ENCODE data around the gene RNF220. TPM values are rescaled to one million over a fixed set of nuclear protein-coding genes. Genes with fewer than 3 reads are reported as not detected.

The RNF220 gene
- total and polyA plus RNA-seq, 2 of the 4 experiments (the other 2 are of a cell fraction): 71.8 to 77.1 TPM

DNA sequence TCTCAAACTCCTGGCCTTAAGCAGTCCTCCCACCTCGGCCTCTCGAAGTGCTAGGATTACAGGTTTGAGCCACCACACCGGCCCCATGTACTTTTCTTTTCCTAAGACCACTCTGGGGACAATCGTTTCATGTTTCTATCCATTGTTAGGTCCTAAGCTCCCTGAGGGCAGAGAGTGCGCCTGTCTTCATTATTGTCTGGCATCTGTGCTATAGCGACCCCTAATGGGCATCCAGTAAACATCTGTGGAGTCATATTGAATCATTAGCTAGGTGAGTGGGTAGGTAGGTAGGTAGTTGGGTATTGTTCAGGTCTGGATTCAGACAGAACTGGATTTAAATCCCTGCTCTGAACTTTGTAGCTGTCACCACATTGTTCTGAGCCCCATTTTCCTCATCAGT is 203.1 kb downstream of the RNF220 start:
- Histone ChIP-seq H4K8ac (ENCODE audit: low read depth in 2 of 2, low read length in 2 of 2) (no peak overlapping the region), H3K9ac (ENCODE audit: low read depth, low read length) (no peak overlapping the region), H3K27me3 (ENCODE audit: control insufficient read depth, insufficient read depth, low read length) (peaks cover 51% of the 10 kb centered on the region), H4K91ac (ENCODE audit: insufficient read depth, low read depth, low read length) (no peak overlapping the region), H3K14ac (replicated peaks; ENCODE audit: low read depth, low read length) (no peak overlapping the region), H2BK120ac (ENCODE audit: low read depth, low read length) (no peak overlapping the region), H3K9me3 (ENCODE audit: control insufficient read depth, insufficient read depth, low read length) (no peaks in the 10 kb centered on the region), H3K56ac (ENCODE audit: extremely low read depth, insufficient read depth, low read length) (no peak overlapping the region), H2BK5ac (ENCODE audit: low read depth, low read length, poor library complexity, severe bottlenecking) (no peak overlapping the region), H3K4me2 (ENCODE audit: low read depth, low read length) (no peak overlapping the region), H4K20me1 (ENCODE audit: insufficient read depth, low read length) (no peaks in the 10 kb centered on the region), H2AK5ac (ENCODE audit: low read depth, low read length) (no peak overlapping the region), H3K4ac (ENCODE audit: low read depth, low read length) (no peak overlapping the region), H4K5ac (ENCODE audit: low read depth, low read length) (no peak overlapping the region), H3K23ac (ENCODE audit: low read depth, low read length) (no peak overlapping the region), H3K4me3 (ENCODE audit: insufficient read depth, low read depth, low read length) (no peak overlapping the region), H3K36me3 (ENCODE audit: control insufficient read depth, insufficient read depth, low read length) (no peaks in the 10 kb centered on the region), H3K27ac (ENCODE audit: insufficient read depth, low read length) (no peak overlapping the region), H2AFZ (replicated peaks; ENCODE audit: low read length, poor library complexity) (no peak overlapping the region), H2BK15ac (ENCODE audit: low read depth, low read length) (no peak overlapping the region), H3K4me1 (ENCODE audit: control insufficient read depth, insufficient read depth, low read length) (no peaks in the 10 kb centered on the region), H3K9me1 (ENCODE audit: insufficient read depth, low read length) (no peaks in the 10 kb centered on the region), H3K18ac (ENCODE audit: low read depth, low read length) (no peak overlapping the region), H2AK9ac (replicated peaks; ENCODE audit: low read depth, low read length, poor library complexity) (no peak overlapping the region), H3K79me1 (ENCODE audit: low read depth in 1 of 2, low read length in 2 of 2) (no peaks in the 10 kb centered on the region), H2BK20ac (ENCODE audit: low read depth, low read length) (no peak overlapping the region)
- no peak for ATAC-seq (ENCODE audit: low read depth)
- in situ Hi-C loops (cut with MboI; ENCODE audit: low sequenced_read_pairs): loop anchor here (5.0 kb wide), 1 partner anchor 44 kb away; no protein-coding TSS in a partner anchor
- CTCF ChIA-PET: interaction anchor here (0.6 to 5.0 kb wide), 5 partner anchors 8 to 833 kb away, joined by 3 to 39 read pairs (median 3); no protein-coding TSS in a partner anchor
- WGBS, 2 experiments (ENCODE audit: extremely low coverage in 2 of 2, insufficient read length in 1 of 2): 46% methylated on average over 2 of the region's 6 CpGs; no CpG with 5 or more reads in 1 of the 2 experiments
- POLR2A ChIA-PET (ENCODE audit: unreplicated experiment): no interaction called here
- BruUV-seq (replicated peaks): no TSS peak
- no peak for DNase-seq
- intact Hi-C loops (cut with micrococcal nuclease): no loop called here
- dilution Hi-C loops (cut with HindIII; ENCODE audit: low sequenced_read_pairs, unreplicated experiment): no loop called here
- TF ChIP-seq, protein P1, sequence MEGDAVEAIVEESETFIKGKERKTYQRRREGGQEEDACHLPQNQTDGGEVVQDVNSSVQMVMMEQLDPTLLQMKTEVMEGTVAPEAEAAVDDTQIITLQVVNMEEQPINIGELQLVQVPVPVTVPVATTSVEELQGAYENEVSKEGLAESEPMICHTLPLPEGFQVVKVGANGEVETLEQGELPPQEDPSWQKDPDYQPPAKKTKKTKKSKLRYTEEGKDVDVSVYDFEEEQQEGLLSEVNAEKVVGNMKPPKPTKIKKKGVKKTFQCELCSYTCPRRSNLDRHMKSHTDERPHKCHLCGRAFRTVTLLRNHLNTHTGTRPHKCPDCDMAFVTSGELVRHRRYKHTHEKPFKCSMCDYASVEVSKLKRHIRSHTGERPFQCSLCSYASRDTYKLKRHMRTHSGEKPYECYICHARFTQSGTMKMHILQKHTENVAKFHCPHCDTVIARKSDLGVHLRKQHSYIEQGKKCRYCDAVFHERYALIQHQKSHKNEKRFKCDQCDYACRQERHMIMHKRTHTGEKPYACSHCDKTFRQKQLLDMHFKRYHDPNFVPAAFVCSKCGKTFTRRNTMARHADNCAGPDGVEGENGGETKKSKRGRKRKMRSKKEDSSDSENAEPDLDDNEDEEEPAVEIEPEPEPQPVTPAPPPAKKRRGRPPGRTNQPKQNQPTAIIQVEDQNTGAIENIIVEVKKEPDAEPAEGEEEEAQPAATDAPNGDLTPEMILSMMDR (conservative IDR thresholded peaks at IDR 0.05; ENCODE audit: low read depth, low read length): peak; percentile 22; the same call in 1 of the 2 replicates
- no peak for TF ChIP-seq MAFK (IDR thresholded peaks at IDR 0.05; ENCODE audit: low read depth, low read length)
